Transverse colon (tissue), 4 donors: ENCODE data around the gene NDUFB5. TPM values are rescaled to one million over a fixed set of nuclear protein-coding genes. Genes with fewer than 3 reads are reported as not detected.

Experiments used
- DNase-seq: peaks from one replicate; pipeline ENCODE4 v3.0.0-alpha.2; 2019
- H3K27ac ChIP-seq, 4 donors: fragments of 200-600 bp; sonication (generic); 2 replicates each; pipeline ENCODE4 v1.5.1; 2016 to 2018; ENCODE audit warnings: inconsistent platforms in 4 of 4
- H3K27me3 ChIP-seq: fragments of 200-600 bp; sonication (generic); 2 replicates; pipeline ENCODE4 v1.5.1; 2017; ENCODE audit warnings: inconsistent platforms
- H3K36me3 ChIP-seq, 4 donors: fragments of 200-600 bp; sonication (generic); 2 replicates each; pipeline ENCODE4 v1.5.1; 2017 to 2019; ENCODE audit warnings: inconsistent platforms in 4 of 4
- H3K4me1 ChIP-seq, 4 donors: fragments of 200-600 bp; sonication (generic); 2 replicates each; pipeline ENCODE4 v1.5.1; 2017 to 2020; ENCODE audit warnings: inconsistent platforms in 4 of 4
- H3K4me3 ChIP-seq, 4 donors: fragments of 200-600 bp; sonication (generic); 1 replicate in 1 of 4; 2 replicates in 3 of 4; pipeline versions ENCODE4 v1.5.1 to v1.6.1; 2017 to 2019; ENCODE audit warnings: inconsistent platforms in 4 of 4
- H3K9me3 ChIP-seq, 2 donors: fragments of 200-600 bp; sonication (generic); 2 replicates each; pipeline ENCODE4 v1.5.1; 2017 to 2019; ENCODE audit warnings: inconsistent platforms in 2 of 2
- EP300 ChIP-seq: sonication (generic); formaldehyde crosslinking; IDR thresholded peaks from one replicate; pipeline ENCODE4 v1.6.1; 2017; ENCODE audit warnings: antibody characterized with exemption, low read depth
- POLR2A ChIP-seq: fragments of 450-650 bp; IDR thresholded peaks from one replicate; pipeline ENCODE4 v1.6.1; 2016; ENCODE audit warnings: antibody characterized with exemption, mild to moderate bottlenecking, moderate library complexity
- POLR2AphosphoS5 ChIP-seq, 3 donors: sonication (generic); formaldehyde crosslinking; IDR thresholded peaks; one replicate each; pipeline ENCODE4 v1.6.1; 2016; ENCODE audit warnings: antibody characterized with exemption in 3 of 3
- WGBS, 2 donors: methylation state at CpG; one replicate each; pipeline ENCODE4 v1.1.5; 2018; ENCODE audit warnings: low coverage in 1 of 2; 5-methylcytosine and 5-hydroxymethylcytosine counted together
- in situ Hi-C, 4 donors: fragments of 200-750 bp; cut with MboI; loops; one replicate each; pipeline versions ENCODE4 v1.15.0 to v1.15.1; 2017; ENCODE audit warnings: low sequenced_read_pairs in 3 of 4, low pct_ligation_motif_present in 1 of 4, low pct_unique_long_range_greater_than_20kb in 1 of 4
- intact Hi-C: fragments of 100-400 bp; cut with DNase I; formaldehyde crosslinking; loops from one replicate; pipeline ENCODE4 v1.15.1; 2023; ENCODE audit warnings: low total_unique reads
- total RNA-seq, 4 donors: library from RNA; depleted of rRNA; stranded (reverse); fragments of >200 nt; gene quantifications; one replicate each; pipeline ENCODE4 v1.1.0, GENCODE V29; 2016
- TF ChIP-seq, protein P1 (sequence below), 5 experiments: fragments of 200-600 bp in 3 of 5; fragments of 450-650 bp in 2 of 5; sonication (generic) in 3 of 5; IDR thresholded peaks; 1 replicate in 2 of 5; 2 replicates in 3 of 5; pipeline ENCODE4 v1.5.1; 2016 to 2017; ENCODE audit warnings: antibody characterized with exemption in 5 of 5, inconsistent platforms in 3 of 5, mild to moderate bottlenecking in 2 of 5, moderate library complexity in 1 of 5

Gene NDUFB5
- total RNA-seq, 4 donors from 2014 or later, result 47.5 to 139 (median 88.5) TPM

DNA sequence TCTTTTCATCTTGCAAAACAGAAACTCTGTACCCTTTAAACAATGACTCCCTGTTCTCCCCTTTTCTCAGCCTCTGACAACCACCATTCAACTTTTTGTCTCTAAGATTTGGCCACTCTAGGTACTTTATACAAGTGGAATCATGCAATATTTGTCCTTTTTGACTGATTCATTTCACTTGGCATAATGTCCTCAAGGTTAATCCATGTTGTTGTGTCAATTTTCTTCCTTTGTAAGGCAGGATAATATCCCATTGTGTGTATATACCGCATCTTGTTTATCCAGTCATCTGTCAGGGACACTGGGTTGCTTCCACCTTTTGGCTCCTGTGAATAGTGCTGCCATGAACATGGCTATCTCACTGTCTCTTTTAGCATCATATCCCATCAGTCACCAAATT lies 58.5 kb downstream of the NDUFB5 start:
- 79% methylated on average over 1 of the region's 1 CpG; no CpG with 5 or more reads in 1 of the 2 donors for WGBS, 2 donors
- Histone ChIP-seq H3K4me1 (no peaks in the 10 kb centered on the region), H3K4me3 (no peak overlapping the region), H3K27me3 (no peaks in the 10 kb centered on the region), H3K36me3 (no peaks in the 10 kb centered on the region), H3K9me3 (no peaks in the 10 kb centered on the region), H3K27ac (no peak overlapping the region)
- in situ Hi-C loops, result no loop called here
- TF ChIP-seq, protein P1, sequence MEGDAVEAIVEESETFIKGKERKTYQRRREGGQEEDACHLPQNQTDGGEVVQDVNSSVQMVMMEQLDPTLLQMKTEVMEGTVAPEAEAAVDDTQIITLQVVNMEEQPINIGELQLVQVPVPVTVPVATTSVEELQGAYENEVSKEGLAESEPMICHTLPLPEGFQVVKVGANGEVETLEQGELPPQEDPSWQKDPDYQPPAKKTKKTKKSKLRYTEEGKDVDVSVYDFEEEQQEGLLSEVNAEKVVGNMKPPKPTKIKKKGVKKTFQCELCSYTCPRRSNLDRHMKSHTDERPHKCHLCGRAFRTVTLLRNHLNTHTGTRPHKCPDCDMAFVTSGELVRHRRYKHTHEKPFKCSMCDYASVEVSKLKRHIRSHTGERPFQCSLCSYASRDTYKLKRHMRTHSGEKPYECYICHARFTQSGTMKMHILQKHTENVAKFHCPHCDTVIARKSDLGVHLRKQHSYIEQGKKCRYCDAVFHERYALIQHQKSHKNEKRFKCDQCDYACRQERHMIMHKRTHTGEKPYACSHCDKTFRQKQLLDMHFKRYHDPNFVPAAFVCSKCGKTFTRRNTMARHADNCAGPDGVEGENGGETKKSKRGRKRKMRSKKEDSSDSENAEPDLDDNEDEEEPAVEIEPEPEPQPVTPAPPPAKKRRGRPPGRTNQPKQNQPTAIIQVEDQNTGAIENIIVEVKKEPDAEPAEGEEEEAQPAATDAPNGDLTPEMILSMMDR (IDR thresholded peaks at IDR 0.05), result no peak
- TF ChIP-seq EP300 (no peak), POLR2A (no peak), POLR2AphosphoS5 (IDR thresholded peaks at IDR 0.05) (no peak)
- no peak for DNase-seq
- intact Hi-C loops, result no loop called here

DNA sequence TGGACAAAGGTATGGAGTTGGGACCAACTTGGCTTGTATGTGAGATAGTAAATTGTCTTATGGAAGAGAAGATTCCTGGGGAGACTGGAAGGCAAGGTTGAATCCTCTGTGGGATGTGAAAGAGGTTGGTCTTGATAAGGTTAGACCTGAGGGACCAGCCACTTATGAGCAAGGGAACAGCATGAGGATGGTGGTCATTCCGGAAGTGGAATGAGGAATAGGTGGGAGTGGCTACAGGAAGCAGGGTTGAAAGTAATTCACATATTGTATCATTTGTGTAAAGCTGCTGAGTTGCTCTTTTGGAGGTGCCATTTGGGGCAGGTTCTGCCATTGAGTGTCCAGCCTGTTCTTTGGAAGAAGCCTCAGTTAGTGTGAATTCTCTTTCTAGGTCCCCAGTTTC lies 61.4 kb downstream of the NDUFB5 start:
- H3K36me3 ChIP-seq, result no peaks in the 10 kb centered on the region
- in situ Hi-C loops, result no loop called here

DNA sequence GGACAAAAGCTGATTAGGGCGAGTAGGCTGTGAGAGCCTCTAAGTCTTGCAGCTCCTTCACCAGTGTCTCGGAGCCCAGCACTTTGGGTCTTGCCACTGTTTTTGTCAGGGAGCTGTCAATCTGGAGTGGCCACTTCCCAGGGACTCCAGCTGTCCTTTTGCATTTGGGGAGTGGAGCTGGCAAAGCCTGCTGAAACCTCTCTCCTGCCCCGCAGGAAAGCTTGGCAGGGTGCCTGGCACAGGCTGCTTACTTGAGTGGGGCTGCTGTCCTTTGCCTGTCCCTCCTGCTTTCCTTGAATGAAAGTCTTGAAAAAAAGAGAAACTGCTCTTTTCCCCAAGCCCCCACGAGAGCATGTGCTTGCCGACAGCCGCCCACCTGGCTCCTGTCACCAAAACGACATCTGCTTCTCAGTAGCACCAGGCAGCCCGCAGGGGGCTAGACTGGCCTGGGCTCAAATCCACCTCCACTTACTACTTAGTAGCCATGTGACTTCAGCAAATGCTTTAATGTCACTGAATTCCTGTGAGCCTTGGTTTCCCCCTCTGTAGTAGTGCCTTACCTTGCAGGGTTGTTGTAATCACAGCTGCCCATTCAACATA lies 61.9 kb downstream of the NDUFB5 start:
- Histone ChIP-seq H3K9me3 (no peaks in the 10 kb centered on the region), H3K4me1 (no peaks in the 10 kb centered on the region), H3K4me3 (no peak overlapping the region), H3K27ac (no peak overlapping the region), H3K36me3 (no peaks in the 10 kb centered on the region), H3K27me3 (no peaks in the 10 kb centered on the region)
- intact Hi-C loops (no loop called here), in situ Hi-C loops (no loop called here)
- WGBS, 2 donors, result 76% methylated on average over 8 of the region's 8 CpGs; no CpG with 5 or more reads in 1 of the 2 donors
- TF ChIP-seq POLR2A, result no peak
- TF ChIP-seq POLR2AphosphoS5 (IDR thresholded peaks at IDR 0.05), result no peak
- no peak for TF ChIP-seq EP300
- TF ChIP-seq, protein P1 (IDR thresholded peaks at IDR 0.05), result no peak
- no peak for DNase-seq

More for the DNA sequence above, 61.4 kb downstream of the NDUFB5 start:
- TF ChIP-seq POLR2A (no peak), EP300 (no peak), POLR2AphosphoS5 (IDR thresholded peaks at IDR 0.05) (no peak)
- TF ChIP-seq, protein P1 (IDR thresholded peaks at IDR 0.05), result no peak
- Histone ChIP-seq H3K27ac (no peak overlapping the region), H3K4me1 (no peaks in the 10 kb centered on the region), H3K27me3 (no peaks in the 10 kb centered on the region), H3K9me3 (no peaks in the 10 kb centered on the region), H3K4me3 (no peak overlapping the region)
- WGBS, 2 donors, result 20 to 96% methylated on average over 1 of the region's 1 CpG
- intact Hi-C loops, result no loop called here
- no peak for DNase-seq

DNA sequence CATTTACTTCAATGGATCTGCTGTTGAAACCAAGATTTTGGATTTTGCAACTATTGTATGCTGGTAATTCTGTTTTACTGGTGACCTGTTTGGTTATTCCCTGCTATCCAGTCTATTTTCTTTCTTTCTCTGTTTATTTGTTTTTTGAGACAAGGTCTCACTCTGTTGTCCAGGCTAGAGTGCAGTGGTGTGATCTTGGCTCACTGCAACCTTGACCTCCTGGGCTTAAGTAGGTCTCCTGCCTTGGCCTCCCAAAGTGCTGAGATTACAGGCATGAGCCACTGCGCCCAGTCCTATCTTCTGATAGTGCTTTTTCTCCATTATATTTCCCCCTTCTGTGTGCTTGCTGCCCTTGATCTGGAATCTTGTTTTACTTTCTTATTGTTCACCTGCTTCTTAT lies 63.8 kb downstream of the NDUFB5 start:
- intact Hi-C loops (no loop called here), in situ Hi-C loops (no loop called here)
- H3K36me3 ChIP-seq, result no peaks in the 10 kb centered on the region
- TF ChIP-seq POLR2A (no peak), POLR2AphosphoS5 (IDR thresholded peaks at IDR 0.05) (no peak), EP300 (no peak)
- TF ChIP-seq, protein P1 (IDR thresholded peaks at IDR 0.05), result no peak
- no peaks in the 10 kb centered on the region for H3K4me1 ChIP-seq
- H3K9me3 ChIP-seq, result no peaks in the 10 kb centered on the region
- H3K4me3 ChIP-seq, result no peak overlapping the region
- no peak overlapping the region for H3K27ac ChIP-seq
- no peak for DNase-seq
- 80 to 94% methylated on average over 1 of the region's 1 CpG for WGBS, 2 donors
- H3K27me3 ChIP-seq, result no peaks in the 10 kb centered on the region
